ENCODE data around the gene RAB3A. TPM values are rescaled to one million over a fixed set of nuclear protein-coding genes. Genes with fewer than 3 reads are reported as not detected.
A peak's percentile ranks its signal among the peaks of the same experiment; 100 is the strongest.

RAB3A gene
- total RNA-seq, 1 donor from 2014 or later, result 0.53 TPM

DNA sequence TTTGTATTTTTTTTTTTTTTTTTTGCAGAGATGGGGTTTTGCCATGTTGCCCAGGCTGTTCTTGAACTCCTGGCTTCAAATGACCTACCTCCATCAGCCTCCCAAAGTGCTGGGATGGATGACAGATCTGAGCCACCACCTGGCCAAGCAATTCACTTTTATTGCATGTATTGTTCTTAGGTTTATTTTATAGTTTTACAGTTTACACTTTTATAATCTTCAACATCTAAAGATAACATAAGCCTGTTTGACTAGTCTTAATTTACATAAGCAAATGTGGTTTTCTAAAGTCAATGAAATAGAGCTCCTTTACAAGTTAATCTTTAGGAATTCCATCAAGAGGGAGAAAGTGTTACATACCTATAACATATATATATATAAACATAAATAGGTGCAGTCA is 20.3 kb downstream of the RAB3A start:
- TF ChIP-seq, protein P1, sequence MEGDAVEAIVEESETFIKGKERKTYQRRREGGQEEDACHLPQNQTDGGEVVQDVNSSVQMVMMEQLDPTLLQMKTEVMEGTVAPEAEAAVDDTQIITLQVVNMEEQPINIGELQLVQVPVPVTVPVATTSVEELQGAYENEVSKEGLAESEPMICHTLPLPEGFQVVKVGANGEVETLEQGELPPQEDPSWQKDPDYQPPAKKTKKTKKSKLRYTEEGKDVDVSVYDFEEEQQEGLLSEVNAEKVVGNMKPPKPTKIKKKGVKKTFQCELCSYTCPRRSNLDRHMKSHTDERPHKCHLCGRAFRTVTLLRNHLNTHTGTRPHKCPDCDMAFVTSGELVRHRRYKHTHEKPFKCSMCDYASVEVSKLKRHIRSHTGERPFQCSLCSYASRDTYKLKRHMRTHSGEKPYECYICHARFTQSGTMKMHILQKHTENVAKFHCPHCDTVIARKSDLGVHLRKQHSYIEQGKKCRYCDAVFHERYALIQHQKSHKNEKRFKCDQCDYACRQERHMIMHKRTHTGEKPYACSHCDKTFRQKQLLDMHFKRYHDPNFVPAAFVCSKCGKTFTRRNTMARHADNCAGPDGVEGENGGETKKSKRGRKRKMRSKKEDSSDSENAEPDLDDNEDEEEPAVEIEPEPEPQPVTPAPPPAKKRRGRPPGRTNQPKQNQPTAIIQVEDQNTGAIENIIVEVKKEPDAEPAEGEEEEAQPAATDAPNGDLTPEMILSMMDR (IDR thresholded peaks at IDR 0.05; ENCODE audit: insufficient read depth, low read length, severe bottlenecking), result no peak
- no peaks in the 10 kb centered on the region for H3K27me3 ChIP-seq (ENCODE audit: control insufficient read depth, insufficient read depth, low read length)
- FAIRE-seq, result no peak
- DNase-seq (ENCODE audit: low read depth), result no peak
- H3K4me3 ChIP-seq (ENCODE audit: low read depth, low read length), result no peak overlapping the region
- no peaks in the 10 kb centered on the region for H3K36me3 ChIP-seq (ENCODE audit: control insufficient read depth, insufficient read depth, low read length)

DNA sequence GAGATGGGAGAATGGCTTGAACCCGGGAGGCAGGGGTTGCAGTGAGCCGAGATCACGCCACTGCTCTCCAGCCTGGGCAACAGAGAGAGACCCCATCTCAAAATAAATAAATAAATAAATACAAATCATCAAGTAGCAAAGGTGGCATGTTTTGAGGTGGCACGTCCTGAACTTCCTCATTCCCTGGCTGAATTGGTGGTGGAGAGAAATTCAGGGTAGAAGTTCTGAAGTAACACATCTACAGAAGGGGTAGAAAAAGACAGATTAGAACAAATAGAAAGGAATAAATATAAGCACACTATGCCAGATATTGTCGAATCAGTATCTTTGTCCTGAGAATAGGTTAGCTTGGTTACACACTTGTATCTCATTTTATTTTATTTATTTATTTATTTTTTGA is 23.9 kb downstream of the RAB3A start:
- H3K36me3 ChIP-seq (ENCODE audit: control insufficient read depth, insufficient read depth, low read length), result no peaks in the 10 kb centered on the region
- no peak for DNase-seq (ENCODE audit: low read depth)
- H3K4me3 ChIP-seq (ENCODE audit: low read depth, low read length), result no peak overlapping the region
- no peaks in the 10 kb centered on the region for H3K27me3 ChIP-seq (ENCODE audit: control insufficient read depth, insufficient read depth, low read length)
- FAIRE-seq, result no peak
- TF ChIP-seq, protein P1 (IDR thresholded peaks at IDR 0.05; ENCODE audit: insufficient read depth, low read length, severe bottlenecking), result no peak

DNA sequence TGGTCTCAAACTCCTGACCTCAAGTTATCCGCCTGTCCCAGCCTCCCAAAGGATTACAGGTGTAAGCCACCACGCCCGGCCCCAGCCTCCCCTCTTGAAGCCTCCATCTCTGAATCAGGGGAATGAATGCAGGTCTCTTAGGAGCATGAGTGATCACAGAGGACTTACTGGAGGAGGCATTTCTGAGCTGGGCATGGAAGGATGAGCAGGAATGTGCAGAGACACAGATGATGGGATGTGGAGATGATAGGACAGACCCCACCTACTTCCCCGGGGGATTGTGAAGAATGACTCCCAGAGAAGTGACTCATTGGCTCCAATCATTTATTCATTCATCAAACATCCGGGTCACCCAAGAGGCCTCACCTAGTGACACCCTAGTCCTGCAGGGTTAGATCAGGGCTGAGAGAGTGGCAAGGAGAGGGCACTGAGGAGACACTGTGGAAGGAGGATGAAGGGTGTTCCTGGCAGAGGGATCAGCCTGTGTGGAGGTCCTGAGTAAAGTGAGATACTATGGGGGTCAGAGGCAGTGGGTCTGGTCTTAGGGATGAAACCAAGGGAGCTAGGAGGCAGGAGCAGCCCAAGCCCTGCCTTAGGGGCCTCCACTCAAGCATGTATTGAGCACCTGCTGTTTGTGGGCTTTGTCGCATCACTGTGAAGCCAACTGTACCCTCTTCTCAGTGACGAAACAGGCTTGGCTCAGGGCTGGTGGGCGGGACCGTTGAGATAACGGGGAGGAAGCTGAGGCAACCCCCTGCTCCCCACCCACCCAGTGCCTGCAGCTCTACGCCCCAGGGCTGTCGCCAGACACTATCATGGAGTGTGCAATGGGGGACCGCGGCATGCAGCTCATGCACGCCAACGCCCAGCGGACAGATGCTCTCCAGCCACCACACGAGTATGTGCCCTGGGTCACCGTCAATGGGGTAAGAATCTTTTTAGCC is 27.2 kb downstream of the RAB3A start:
- no peak for FAIRE-seq
- Histone ChIP-seq H3K4me3 (ENCODE audit: low read depth, low read length) (no peak overlapping the region), H3K36me3 (ENCODE audit: control insufficient read depth, insufficient read depth, low read length) (no peaks in the 10 kb centered on the region), H3K27me3 (ENCODE audit: control insufficient read depth, insufficient read depth, low read length) (no peaks in the 10 kb centered on the region)
- no peak for DNase-seq (ENCODE audit: low read depth)
- TF ChIP-seq, protein P1 (IDR thresholded peaks at IDR 0.05; ENCODE audit: insufficient read depth, low read length, severe bottlenecking), result no peak

DNA sequence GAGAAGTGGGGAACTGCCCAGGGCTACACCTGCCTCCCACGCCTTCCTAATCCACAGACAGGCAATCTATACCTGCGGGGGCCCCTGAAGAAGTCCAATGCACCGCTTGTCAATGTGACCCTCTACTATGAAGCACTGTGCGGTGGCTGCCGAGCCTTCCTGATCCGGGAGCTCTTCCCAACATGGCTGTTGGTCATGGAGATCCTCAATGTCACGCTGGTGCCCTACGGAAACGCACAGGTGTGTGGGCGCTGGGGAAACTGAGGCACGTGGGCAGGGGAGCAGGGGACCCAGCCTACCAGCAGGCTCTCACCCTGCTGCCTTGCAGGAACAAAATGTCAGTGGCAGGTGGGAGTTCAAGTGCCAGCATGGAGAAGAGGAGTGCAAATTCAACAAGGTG is 28.9 kb downstream of the RAB3A start:
- TF ChIP-seq, protein P1 (IDR thresholded peaks at IDR 0.05; ENCODE audit: insufficient read depth, low read length, severe bottlenecking), result no peak
- Histone ChIP-seq H3K27me3 (ENCODE audit: control insufficient read depth, insufficient read depth, low read length) (no peaks in the 10 kb centered on the region), H3K36me3 (ENCODE audit: control insufficient read depth, insufficient read depth, low read length) (no peaks in the 10 kb centered on the region), H3K4me3 (ENCODE audit: low read depth, low read length) (no peak overlapping the region)
- DNase-seq (ENCODE audit: low read depth), result no peak
- no peak for FAIRE-seq

DNA sequence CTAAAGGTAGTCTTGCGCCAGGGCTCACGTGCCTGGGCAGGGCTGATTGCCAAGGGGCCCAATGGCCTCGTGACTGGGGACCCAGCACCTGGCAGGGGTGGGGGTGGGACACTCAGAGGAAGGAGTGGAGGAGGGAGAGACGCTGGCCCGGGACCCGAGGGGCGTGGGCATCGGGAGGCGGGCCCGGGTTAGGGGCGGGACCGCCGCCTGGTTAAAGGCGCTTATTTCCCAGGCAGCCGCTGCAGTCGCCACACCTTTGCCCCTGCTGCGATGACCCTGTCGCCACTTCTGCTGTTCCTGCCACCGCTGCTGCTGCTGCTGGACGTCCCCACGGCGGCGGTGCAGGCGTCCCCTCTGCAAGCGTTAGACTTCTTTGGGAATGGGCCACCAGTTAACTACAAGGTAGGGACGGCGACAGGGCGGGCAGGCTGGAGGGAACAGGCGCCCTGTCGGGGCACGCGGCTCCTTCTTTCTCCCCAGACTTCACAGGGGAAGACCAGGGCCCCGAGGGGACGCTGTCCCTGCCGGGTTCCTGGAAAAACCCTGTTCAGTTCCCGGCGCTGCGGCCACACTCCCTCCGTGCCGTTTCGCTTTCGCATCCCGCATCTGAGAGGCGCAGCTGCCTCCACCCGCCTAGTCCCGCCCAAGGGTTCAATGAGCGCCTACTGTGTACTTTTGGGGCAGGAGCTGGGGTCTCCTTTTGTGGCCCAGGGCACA is 30.1 kb downstream of the RAB3A start, which contains the start of gene IFI30:
Gene IFI30 (plus strand): TSS at position 242 of the 717 bp plus-strand sequence. CDS start 29 bp downstream, at position 271.
- TF ChIP-seq, protein P1 (IDR thresholded peaks at IDR 0.05; ENCODE audit: insufficient read depth, low read length, severe bottlenecking), result no peak
- no peak for FAIRE-seq
- Histone ChIP-seq H3K27me3 (ENCODE audit: control insufficient read depth, insufficient read depth, low read length) (no peaks in the 10 kb centered on the region), H3K4me3 (ENCODE audit: low read depth, low read length) (peak within 1 kb of the TSS; percentile 57), H3K36me3 (ENCODE audit: control insufficient read depth, insufficient read depth, low read length) (peaks cover 4% of the 10 kb centered on the region)
- DNase-seq (ENCODE audit: low read depth), result no peak

All from bronchial epithelial cell (primary cell).